DOHH2 (cell line): ENCODE results near the gene CXXC1.

Experiments used
- H3F3A ChIP-seq: fragments of 200-600 bp; sonication (generic), shearing (Covaris generic); 2 replicates; pipeline ENCODE4 v1.6.0; 2016; ENCODE audit warnings: antibody characterized with exemption, mild to moderate bottlenecking; ENCODE audit not compliant: control insufficient read depth, insufficient read depth
- H3K27ac ChIP-seq: fragments of 200-600 bp; sonication (generic); 2 replicates; pipeline ENCODE4 v1.5.1; 2014; ENCODE audit warnings: low read depth, mild to moderate bottlenecking, low read length, moderate library complexity
- H3K27me3 ChIP-seq: fragments of 200-600 bp; sonication (generic); 2 replicates; pipeline ENCODE4 v1.6.1; 2014; ENCODE audit warnings: mild to moderate bottlenecking, low read length, mixed read lengths; ENCODE audit not compliant: control insufficient read depth
- H3K36me3 ChIP-seq: fragments of 200-600 bp; sonication (generic); 2 replicates; pipeline ENCODE4 v1.6.1; 2014; ENCODE audit warnings: mild to moderate bottlenecking, low read length, moderate library complexity, mixed read lengths; ENCODE audit not compliant: control insufficient read depth
- H3K4me1 ChIP-seq: fragments of 200-600 bp; sonication (generic); 2 replicates; pipeline ENCODE4 v1.6.1; 2014; ENCODE audit warnings: mild to moderate bottlenecking, low read length, mixed read lengths; ENCODE audit not compliant: control insufficient read depth
- H3K4me2 ChIP-seq: fragments of 200-600 bp; sonication (generic); 2 replicates; pipeline ENCODE4 v1.6.0; 2014; ENCODE audit warnings: mild to moderate bottlenecking, low read length, moderate library complexity
- H3K4me3 ChIP-seq: fragments of 200-600 bp; sonication (generic); 2 replicates; pipeline ENCODE4 v1.5.1; 2014; ENCODE audit warnings: mild to moderate bottlenecking, low read length, mixed read lengths
- H3K79me2 ChIP-seq: fragments of 200-600 bp; sonication (generic); 2 replicates; pipeline ENCODE4 v1.6.1; 2014; ENCODE audit warnings: mild to moderate bottlenecking, low read length, mixed read lengths; ENCODE audit not compliant: control insufficient read depth
- H3K9me2 ChIP-seq: fragments of 200-600 bp; sonication (generic); replicated peaks from 2 replicates; pipeline ENCODE4 v1.6.1; 2014; ENCODE audit warnings: mild to moderate bottlenecking, low read length, mixed read lengths; ENCODE audit not compliant: control insufficient read depth
- H3K9me3 ChIP-seq: fragments of 200-600 bp; sonication (generic); 2 replicates; pipeline ENCODE4 v1.6.1; 2014; ENCODE audit warnings: antibody characterized with exemption, low read length, mixed read lengths; ENCODE audit not compliant: control insufficient read depth, insufficient read depth
- H4K20me1 ChIP-seq: fragments of 200-600 bp; sonication (generic); 2 replicates; pipeline ENCODE4 v1.6.0; 2014; ENCODE audit warnings: low read depth, mild to moderate bottlenecking, antibody characterized with exemption, low read length, moderate library complexity; ENCODE audit not compliant: control insufficient read depth, insufficient read depth
- EZH2phosphoT487 ChIP-seq: fragments of 200-600 bp; sonication (generic); IDR thresholded peaks from 2 replicates; pipeline ENCODE4 v1.6.1; 2017; ENCODE audit warnings: borderline replicate concordance, mild to moderate bottlenecking, antibody characterized with exemption, low read length, moderate library complexity, mixed read lengths
- TF ChIP-seq, protein P1 (sequence below): fragments of 200-600 bp; sonication (generic); IDR thresholded peaks from one replicate; pipeline ENCODE4 v1.5.1; 2014; ENCODE audit warnings: antibody characterized with exemption, mild to moderate bottlenecking, low read depth, low read length; ENCODE audit not compliant: poor library complexity, severe bottlenecking

CXXC1 gene

DNA sequence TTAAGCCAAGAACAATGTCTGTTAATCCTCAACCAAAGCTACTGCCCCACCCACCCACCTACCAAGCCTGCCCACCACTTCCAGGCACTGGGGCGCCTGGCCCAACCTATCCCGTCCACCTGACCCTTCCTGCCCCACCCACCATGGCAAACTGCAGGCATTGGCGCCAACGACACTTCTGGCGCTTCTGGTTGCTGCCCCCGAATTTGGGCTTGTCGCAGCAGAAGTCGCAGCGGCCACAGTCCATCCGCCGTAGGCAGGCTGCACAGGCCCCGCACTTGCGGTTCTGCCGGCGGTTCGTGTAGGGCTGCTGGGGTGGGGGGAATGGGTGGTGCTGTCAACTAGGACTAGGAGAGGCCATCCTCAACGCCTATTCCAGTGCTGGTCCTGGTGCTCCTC is 13.4 kb downstream of the CXXC1 start:
- H3K4me3 ChIP-seq: no peak overlapping the region
- no peaks in the 10 kb centered on the region for H3K9me3 ChIP-seq
- H3K9me2 ChIP-seq: no peaks in the 10 kb centered on the region
- H3K79me2 ChIP-seq: peaks cover 12% of the 10 kb centered on the region
- no peaks in the 10 kb centered on the region for H3K27me3 ChIP-seq
- H3K36me3 ChIP-seq: peaks cover 95% of the 10 kb centered on the region
- H4K20me1 ChIP-seq: 0 out of 2 replicates have a peak, but pooled peaks cover 3% of the 10 kb centered on the region
- H3K27ac ChIP-seq: no peak overlapping the region
- peaks cover 3% of the 10 kb centered on the region for H3F3A ChIP-seq
- H3K4me1 ChIP-seq: peaks cover 6% of the 10 kb centered on the region
- TF ChIP-seq EZH2phosphoT487: no peak
- TF ChIP-seq, protein P1, sequence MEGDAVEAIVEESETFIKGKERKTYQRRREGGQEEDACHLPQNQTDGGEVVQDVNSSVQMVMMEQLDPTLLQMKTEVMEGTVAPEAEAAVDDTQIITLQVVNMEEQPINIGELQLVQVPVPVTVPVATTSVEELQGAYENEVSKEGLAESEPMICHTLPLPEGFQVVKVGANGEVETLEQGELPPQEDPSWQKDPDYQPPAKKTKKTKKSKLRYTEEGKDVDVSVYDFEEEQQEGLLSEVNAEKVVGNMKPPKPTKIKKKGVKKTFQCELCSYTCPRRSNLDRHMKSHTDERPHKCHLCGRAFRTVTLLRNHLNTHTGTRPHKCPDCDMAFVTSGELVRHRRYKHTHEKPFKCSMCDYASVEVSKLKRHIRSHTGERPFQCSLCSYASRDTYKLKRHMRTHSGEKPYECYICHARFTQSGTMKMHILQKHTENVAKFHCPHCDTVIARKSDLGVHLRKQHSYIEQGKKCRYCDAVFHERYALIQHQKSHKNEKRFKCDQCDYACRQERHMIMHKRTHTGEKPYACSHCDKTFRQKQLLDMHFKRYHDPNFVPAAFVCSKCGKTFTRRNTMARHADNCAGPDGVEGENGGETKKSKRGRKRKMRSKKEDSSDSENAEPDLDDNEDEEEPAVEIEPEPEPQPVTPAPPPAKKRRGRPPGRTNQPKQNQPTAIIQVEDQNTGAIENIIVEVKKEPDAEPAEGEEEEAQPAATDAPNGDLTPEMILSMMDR: no peak
- no peak overlapping the region for H3K4me2 ChIP-seq

DNA sequence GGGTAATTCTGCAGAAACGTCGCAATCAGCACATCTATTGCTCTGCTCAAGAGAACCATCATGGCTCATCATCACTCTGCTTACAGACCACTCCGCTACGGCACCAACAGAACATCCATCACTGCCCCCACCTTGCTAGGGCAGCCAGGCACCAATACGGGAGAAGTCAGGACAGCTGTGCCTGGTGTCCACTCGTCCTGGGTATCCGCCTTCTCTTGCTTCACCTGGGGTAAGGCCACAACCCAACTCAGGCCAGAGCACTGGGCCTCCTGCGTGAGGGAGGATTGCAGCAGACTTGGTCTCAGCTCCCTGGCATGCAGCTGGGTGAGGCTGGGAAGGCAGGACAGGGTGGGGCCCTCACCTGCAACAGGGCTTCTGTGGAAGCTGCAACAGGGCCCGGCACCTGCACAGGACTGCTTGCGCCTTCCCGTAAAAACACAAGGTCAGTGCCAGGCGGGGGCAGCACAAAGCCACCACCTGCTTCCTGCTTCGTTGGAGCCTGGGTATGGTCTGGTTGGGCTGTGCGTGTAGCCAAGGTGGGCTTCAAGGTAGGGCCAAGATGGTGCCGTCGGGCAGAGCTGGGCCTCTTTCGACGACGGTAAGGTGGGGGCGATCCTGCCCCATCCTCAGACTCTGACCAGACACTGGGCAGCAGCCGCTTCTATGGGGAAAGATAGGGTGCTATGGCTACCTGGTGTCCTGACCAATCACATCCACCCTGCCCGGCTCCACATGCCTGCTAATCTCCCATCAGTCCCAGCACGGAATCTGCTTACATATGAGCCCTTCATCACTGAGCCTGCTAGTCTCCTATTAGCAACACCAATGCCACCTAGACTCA is 14.1 kb downstream of the CXXC1 start:
- TF ChIP-seq, protein P1: no peak
- H3K9me3 ChIP-seq: no peaks in the 10 kb centered on the region
- no peak overlapping the region for H3K27ac ChIP-seq
- peaks cover 8% of the 10 kb centered on the region for H3F3A ChIP-seq
- peaks cover 6% of the 10 kb centered on the region for H3K79me2 ChIP-seq
- H3K36me3 ChIP-seq: peaks cover 91% of the 10 kb centered on the region
- no peak overlapping the region for H3K4me2 ChIP-seq
- H3K4me3 ChIP-seq: no peak overlapping the region
- H3K27me3 ChIP-seq: no peaks in the 10 kb centered on the region
- H3K9me2 ChIP-seq: no peaks in the 10 kb centered on the region
- H3K4me1 ChIP-seq: peaks cover 5% of the 10 kb centered on the region
- no peaks in the 10 kb centered on the region for H4K20me1 ChIP-seq

DNA sequence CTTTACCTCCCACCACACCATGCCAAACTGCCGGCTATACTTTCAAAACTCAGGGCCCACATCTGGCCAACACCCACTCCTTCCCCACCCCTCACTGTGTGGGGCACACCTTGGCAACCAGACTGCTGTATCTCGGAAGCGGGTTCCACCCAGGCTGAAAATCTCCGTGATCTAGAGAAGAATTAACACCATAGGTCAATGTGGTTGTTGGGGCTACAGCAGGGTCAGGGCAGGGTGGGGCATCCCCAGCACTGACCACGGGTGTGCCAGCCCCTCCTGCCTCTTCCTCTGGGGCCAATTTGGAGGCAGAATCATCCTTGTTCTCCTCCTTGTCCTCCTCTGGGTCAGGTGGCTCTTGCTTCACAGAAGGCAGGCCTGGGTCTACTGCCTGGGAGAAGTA is 14.9 kb downstream of the CXXC1 start:
- H4K20me1 ChIP-seq: no peaks in the 10 kb centered on the region
- peaks cover 88% of the 10 kb centered on the region for H3K36me3 ChIP-seq
- no peak for TF ChIP-seq EZH2phosphoT487
- TF ChIP-seq, protein P1: no peak

More for the DNA sequence above, 14.9 kb downstream of the CXXC1 start:
- H3K9me2 ChIP-seq: no peaks in the 10 kb centered on the region
- no peaks in the 10 kb centered on the region for H3K27me3 ChIP-seq
- no peaks in the 10 kb centered on the region for H3K9me3 ChIP-seq
- no peak overlapping the region for H3K4me3 ChIP-seq
- peaks cover 12% of the 10 kb centered on the region for H3F3A ChIP-seq
- no peaks in the 10 kb centered on the region for H3K79me2 ChIP-seq
- H3K27ac ChIP-seq: no peak overlapping the region
- H3K4me2 ChIP-seq: no peak overlapping the region
- H3K4me1 ChIP-seq: peaks cover 13% of the 10 kb centered on the region
